ENCODE results near the gene AUTS2. TPM values are rescaled to one million over a fixed set of nuclear protein-coding genes. Genes with fewer than 3 reads are reported as not detected.
"Not testable (repeated sequence)": the region's sequence is repeated elsewhere in the genome, so short reads cannot be mapped to it uniquely, and the experiment has no call there.

AUTS2 gene
- polyA plus RNA-seq, 1 donor from 2014 or later: 8.9 TPM

- Mint-ChIP-seq H3K27me3 (peaks cover 3% of the 10 kb centered on the region), H3K4me1 (peaks cover 0 to 3% (median 1%) of the 10 kb centered on the region in 3 donors), H3K36me3 (peaks cover 4% of the 10 kb centered on the region), H3K4me3 (no peak overlapping the region), H3K9me3 (peaks cover 0 to 5% (median 0%) of the 10 kb centered on the region in 3 donors), H3K27ac (peak overlapping the region in 1 of 3 donors; percentile 33)
Observed at GRCh38 chr7:70714506-70715038, 1116.3 kb downstream of the AUTS2 start.

- H3K27ac Mint-ChIP-seq: peak overlapping the region in 1 of 3 donors; percentile 7
- no peaks in the 10 kb centered on the region for H3K36me3 Mint-ChIP-seq
- H3K9me3 Mint-ChIP-seq: peaks cover 0 to 5% (median 0%) of the 10 kb centered on the region in 3 donors
- peaks cover 4 to 5% (median 5%) of the 10 kb centered on the region in 3 donors for H3K4me1 Mint-ChIP-seq
- no peak overlapping the region for H3K4me3 Mint-ChIP-seq
- H3K27me3 Mint-ChIP-seq: peaks cover 3% of the 10 kb centered on the region
Observed at GRCh38 chr7:70717553-70718329, 1119.5 kb downstream of the AUTS2 start.

GRCh38 chr7:70719125-70719524, 1120.8 kb downstream of the AUTS2 start:
- no peak overlapping the region for H3K4me3 Mint-ChIP-seq

GRCh38 chr7:70720191-70720873, 1122.1 kb downstream of the AUTS2 start:
- no peak overlapping the region for H3K4me3 Mint-ChIP-seq
- peaks cover 4 to 6% (median 5%) of the 10 kb centered on the region in 3 donors for H3K4me1 Mint-ChIP-seq
- no peaks in the 10 kb centered on the region for H3K9me3 Mint-ChIP-seq
- H3K27me3 Mint-ChIP-seq: peaks cover 3% of the 10 kb centered on the region
- no peaks in the 10 kb centered on the region for H3K36me3 Mint-ChIP-seq
- no peak overlapping the region for H3K27ac Mint-ChIP-seq

More at GRCh38 chr7:70719125-70719524, 1120.8 kb downstream of the AUTS2 start:
- peaks cover 0 to 5% (median 0%) of the 10 kb centered on the region in 3 donors for H3K9me3 Mint-ChIP-seq
- peaks cover 3% of the 10 kb centered on the region for H3K27me3 Mint-ChIP-seq
- no peak overlapping the region for H3K27ac Mint-ChIP-seq
- H3K36me3 Mint-ChIP-seq: no peaks in the 10 kb centered on the region
- peaks cover 4 to 5% (median 5%) of the 10 kb centered on the region in 3 donors for H3K4me1 Mint-ChIP-seq

GRCh38 chr7:70721500-70721899, 1123.2 kb downstream of the AUTS2 start:
- Mint-ChIP-seq H3K9me3 (no peaks in the 10 kb centered on the region), H3K27me3 (no peaks in the 10 kb centered on the region), H3K4me3 (no peak overlapping the region), H3K4me1 (peaks cover 4 to 6% (median 5%) of the 10 kb centered on the region in 3 donors), H3K27ac (no peak overlapping the region), H3K36me3 (no peaks in the 10 kb centered on the region)

GRCh38 chr7:70723339-70723738, 1125.1 kb downstream of the AUTS2 start:
- Mint-ChIP-seq H3K4me1 (peaks cover 4 to 7% (median 6%) of the 10 kb centered on the region in 3 donors), H3K36me3 (no peaks in the 10 kb centered on the region), H3K9me3 (no peaks in the 10 kb centered on the region), H3K27me3 (no peaks in the 10 kb centered on the region), H3K4me3 (no peak overlapping the region), H3K27ac (no peak overlapping the region)

- Mint-ChIP-seq H3K36me3 (peaks cover 5% of the 10 kb centered on the region), H3K27ac (no peak overlapping the region), H3K27me3 (no peaks in the 10 kb centered on the region), H3K9me3 (peaks cover 0 to 2% (median 2%) of the 10 kb centered on the region in 3 donors), H3K4me3 (no peak overlapping the region), H3K4me1 (peaks cover 0 to 12% (median 8%) of the 10 kb centered on the region in 3 donors)
Observed at GRCh38 chr7:70725448-70725847, 1127.2 kb downstream of the AUTS2 start.

GRCh38 chr7:70726294-70726693, 1128.0 kb downstream of the AUTS2 start:
- H3K4me3 Mint-ChIP-seq: no peak overlapping the region
- peaks cover 0 to 12% (median 8%) of the 10 kb centered on the region in 3 donors for H3K4me1 Mint-ChIP-seq
- H3K27me3 Mint-ChIP-seq: no peaks in the 10 kb centered on the region
- H3K9me3 Mint-ChIP-seq: peaks cover 2 to 6% (median 3%) of the 10 kb centered on the region in 3 donors
- H3K27ac Mint-ChIP-seq: no peak overlapping the region
- peaks cover 5% of the 10 kb centered on the region for H3K36me3 Mint-ChIP-seq

- no peak overlapping the region for H3K27ac Mint-ChIP-seq
- peaks cover 2 to 6% (median 3%) of the 10 kb centered on the region in 3 donors for H3K9me3 Mint-ChIP-seq
- peaks cover 5% of the 10 kb centered on the region for H3K36me3 Mint-ChIP-seq
- peaks cover 0 to 12% (median 8%) of the 10 kb centered on the region in 3 donors for H3K4me1 Mint-ChIP-seq
- peak overlapping the region in 1 of 4 donors; percentile 53 for H3K4me3 Mint-ChIP-seq
- H3K27me3 Mint-ChIP-seq: no peaks in the 10 kb centered on the region
Observed at GRCh38 chr7:70726951-70727378, 1128.7 kb downstream of the AUTS2 start.

- Mint-ChIP-seq H3K9me3 (peaks cover 2 to 6% (median 3%) of the 10 kb centered on the region in 3 donors), H3K36me3 (peaks cover 5% of the 10 kb centered on the region), H3K27me3 (no peaks in the 10 kb centered on the region), H3K4me1 (peaks cover 0 to 12% (median 8%) of the 10 kb centered on the region in 3 donors), H3K27ac (peak overlapping the region in 1 of 3 donors; percentile 83), H3K4me3 (no peak overlapping the region)
Observed at GRCh38 chr7:70727861-70728260, 1129.6 kb downstream of the AUTS2 start.

GRCh38 chr7:70728872-70729552, 1130.7 kb downstream of the AUTS2 start:
- H3K27ac Mint-ChIP-seq: no peak overlapping the region
- H3K9me3 Mint-ChIP-seq: peaks cover 2 to 6% (median 3%) of the 10 kb centered on the region in 3 donors
- no peaks in the 10 kb centered on the region for H3K27me3 Mint-ChIP-seq
- H3K4me1 Mint-ChIP-seq: peaks cover 0 to 12% (median 8%) of the 10 kb centered on the region in 3 donors
- H3K4me3 Mint-ChIP-seq: peak overlapping the region in 1 of 4 donors; percentile 38
- peaks cover 5% of the 10 kb centered on the region for H3K36me3 Mint-ChIP-seq

- H3K9me3 Mint-ChIP-seq, H3K36me3 Mint-ChIP-seq, H3K27me3 Mint-ChIP-seq, H3K27ac Mint-ChIP-seq: not testable (repeated sequence)
- Mint-ChIP-seq H3K4me1 (peaks cover 0 to 12% (median 8%) of the 10 kb centered on the region in 3 donors), H3K4me3 (peak overlapping the region in 1 of 4 donors; percentile 63)
Observed at GRCh38 chr7:70729553-70730157, 1131.4 kb downstream of the AUTS2 start.

GRCh38 chr7:70730451-70731110, 1132.3 kb downstream of the AUTS2 start:
- Mint-ChIP-seq H3K36me3 (peaks cover 5% of the 10 kb centered on the region), H3K4me3 (no peak overlapping the region), H3K9me3 (peaks cover 2 to 6% (median 3%) of the 10 kb centered on the region in 3 donors), H3K27ac (no peak overlapping the region), H3K4me1 (peaks cover 0 to 11% (median 8%) of the 10 kb centered on the region in 3 donors), H3K27me3 (no peaks in the 10 kb centered on the region)

- peaks cover 2 to 6% (median 3%) of the 10 kb centered on the region in 3 donors for H3K9me3 Mint-ChIP-seq
- H3K27ac Mint-ChIP-seq: no peak overlapping the region
- peaks cover 0 to 9% (median 4%) of the 10 kb centered on the region in 3 donors for H3K4me1 Mint-ChIP-seq
- no peak overlapping the region for H3K4me3 Mint-ChIP-seq
- peaks cover 5% of the 10 kb centered on the region for H3K36me3 Mint-ChIP-seq
- no peaks in the 10 kb centered on the region for H3K27me3 Mint-ChIP-seq
Observed at GRCh38 chr7:70733090-70733489, 1134.8 kb downstream of the AUTS2 start.

Measured in IgD-negative memory B cell (primary cell).